Activated CD4-positive, alpha-beta T cell treated with anti-CD3 and anti-CD28 coated beads, Interleukin-2, amount 10 ng/mL, durations not matched to agents 7 days and 5 days (primary cell): ENCODE data around the gene FSTL4. TPM values are rescaled to one million over a fixed set of nuclear protein-coding genes. Genes with fewer than 3 reads are reported as not detected.

Source experiments
- CTCF ChIA-PET: fragments of 350-600 bp; sonication (Branson Sonifier 250); formaldehyde crosslinking; loops from one replicate; lab custom pipeline; 2021; ENCODE audit warnings: antibody characterized with exemption; lab: Charles Lee
- POLR2A ChIA-PET: fragments of 350-600 bp; sonication (Branson Sonifier 250); formaldehyde crosslinking; loops from one replicate; lab custom pipeline; 2021; ENCODE audit warnings: antibody characterized with exemption; lab: Charles Lee
- DNase-seq: peaks from one replicate; pipeline ENCODE4 v3.0.0-alpha.2; 2020
- H3K27ac Mint-ChIP-seq: one replicate; pipeline ENCODE4 v1.8.0; 2021; ENCODE audit warnings: mild to moderate bottlenecking, moderate library complexity, mixed read lengths
- H3K27me3 Mint-ChIP-seq: one replicate; pipeline ENCODE4 v1.8.0; 2021; ENCODE audit warnings: mixed read lengths
- H3K36me3 Mint-ChIP-seq: one replicate; pipeline ENCODE4 v1.8.0; 2021; ENCODE audit warnings: low read depth, mixed read lengths
- H3K4me1 Mint-ChIP-seq: one replicate; pipeline ENCODE4 v1.8.0; 2021; ENCODE audit warnings: mixed read lengths
- H3K4me3 Mint-ChIP-seq: one replicate; pipeline ENCODE4 v1.8.0; 2021; ENCODE audit warnings: mild to moderate bottlenecking, moderate library complexity, mixed read lengths
- H3K9me3 Mint-ChIP-seq: one replicate; pipeline ENCODE4 v1.8.0; 2021; ENCODE audit warnings: mixed read lengths
- total RNA-seq, 2 experiments: library from RNA; stranded (reverse); gene quantifications; one replicate each; pipeline ENCODE4 v1.2.3, GENCODE V29; 2021

The FSTL4 gene
- total RNA-seq, 2 experiments from 2014 or later, result not detected

DNA sequence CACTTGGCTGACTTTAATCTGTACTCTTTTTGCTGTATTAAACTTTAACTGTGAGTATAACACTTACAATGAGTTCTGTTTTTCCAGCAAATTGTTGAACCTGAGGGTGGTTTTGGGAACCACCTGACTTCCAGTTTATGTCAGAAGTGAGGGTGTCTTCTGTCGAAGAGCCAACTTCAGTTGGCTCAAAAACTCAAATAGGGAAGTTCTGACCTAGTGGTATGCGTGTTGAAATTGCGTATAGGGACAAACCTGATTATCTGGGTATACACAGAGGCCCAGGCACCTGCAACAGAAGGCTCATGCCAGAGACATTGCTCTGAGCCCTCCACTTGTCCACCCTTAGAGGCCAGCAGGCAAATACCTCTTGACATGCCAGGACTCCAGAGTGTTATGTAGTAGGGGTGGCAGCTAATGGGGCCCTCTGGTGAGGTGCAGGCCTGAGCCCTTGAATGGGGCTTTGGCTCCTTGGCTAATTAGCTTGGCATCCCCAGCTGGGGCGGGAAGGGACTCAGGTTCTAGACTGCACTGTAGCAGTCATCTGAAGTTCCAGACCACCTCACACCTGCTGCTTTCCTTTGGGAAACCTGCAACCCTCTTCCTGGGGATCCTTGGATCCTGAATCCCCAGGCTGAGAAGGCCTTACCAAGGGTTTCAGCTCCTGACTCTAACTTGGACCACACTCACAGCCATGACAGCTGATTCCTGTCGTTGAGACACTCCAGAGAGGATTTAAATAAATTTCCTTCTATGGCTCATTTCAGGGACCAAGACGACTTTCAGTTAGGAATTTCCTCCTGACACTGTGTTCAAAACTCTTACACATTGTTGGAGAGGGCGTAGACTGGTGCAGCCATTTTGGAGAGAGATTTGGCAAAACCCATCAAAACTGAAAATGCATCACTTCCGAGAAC, 370.9 kb downstream of the FSTL4 start:
- Mint-ChIP-seq H3K27ac (no peak overlapping the region), H3K27me3 (no peaks in the 10 kb centered on the region), H3K9me3 (no peaks in the 10 kb centered on the region), H3K4me3 (no peak overlapping the region), H3K4me1 (peaks cover 25% of the 10 kb centered on the region), H3K36me3 (no peaks in the 10 kb centered on the region)
- ChIA-PET POLR2A (no interaction called here), CTCF (no interaction called here)
- no peak for DNase-seq

DNA sequence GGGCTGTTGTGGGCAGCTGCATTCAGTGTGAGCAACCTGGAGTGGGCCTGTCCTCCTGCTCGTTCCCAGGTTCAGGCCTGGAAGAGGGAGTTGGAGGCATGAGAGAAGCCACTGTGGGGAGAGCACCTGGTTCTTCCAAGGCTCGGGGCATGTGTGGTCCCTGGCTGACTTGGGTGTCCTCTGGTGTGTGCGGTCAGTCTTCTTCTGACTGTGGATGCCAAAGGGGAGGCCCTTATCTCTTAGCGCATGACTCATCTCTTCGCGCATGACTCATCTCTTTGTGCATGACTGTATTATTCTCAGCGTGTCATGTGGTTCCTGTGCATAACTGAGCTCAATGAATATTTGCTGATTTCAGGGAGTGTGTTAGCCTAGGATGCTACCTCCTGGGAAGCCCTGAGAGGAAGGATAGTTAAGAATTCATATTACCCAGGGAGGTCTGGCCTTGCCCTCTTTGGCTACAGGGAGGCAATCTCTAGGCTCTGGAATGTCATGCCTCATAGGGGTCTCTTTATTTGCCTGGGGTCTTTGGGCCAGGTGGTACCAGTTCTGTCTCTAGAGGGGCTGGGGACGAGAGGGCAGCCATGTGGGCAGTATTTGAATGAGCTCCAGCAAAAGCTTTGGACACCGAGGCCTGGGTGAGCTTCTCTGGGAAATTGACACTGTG, 371.8 kb downstream of the FSTL4 start:
- Mint-ChIP-seq H3K36me3 (no peaks in the 10 kb centered on the region), H3K27me3 (no peaks in the 10 kb centered on the region), H3K4me3 (no peak overlapping the region), H3K4me1 (peaks cover 24% of the 10 kb centered on the region), H3K27ac (no peak overlapping the region), H3K9me3 (no peaks in the 10 kb centered on the region)
- no peak for DNase-seq
- ChIA-PET CTCF (interaction anchor here (1.2 kb wide), 1 partner anchor 9 kb away, joined by 3 read pairs; no protein-coding TSS in a partner anchor), POLR2A (interaction anchor here (0.9 kb wide), 1 partner anchor 44 kb away, joined by 4 read pairs; no protein-coding TSS in a partner anchor)

DNA sequence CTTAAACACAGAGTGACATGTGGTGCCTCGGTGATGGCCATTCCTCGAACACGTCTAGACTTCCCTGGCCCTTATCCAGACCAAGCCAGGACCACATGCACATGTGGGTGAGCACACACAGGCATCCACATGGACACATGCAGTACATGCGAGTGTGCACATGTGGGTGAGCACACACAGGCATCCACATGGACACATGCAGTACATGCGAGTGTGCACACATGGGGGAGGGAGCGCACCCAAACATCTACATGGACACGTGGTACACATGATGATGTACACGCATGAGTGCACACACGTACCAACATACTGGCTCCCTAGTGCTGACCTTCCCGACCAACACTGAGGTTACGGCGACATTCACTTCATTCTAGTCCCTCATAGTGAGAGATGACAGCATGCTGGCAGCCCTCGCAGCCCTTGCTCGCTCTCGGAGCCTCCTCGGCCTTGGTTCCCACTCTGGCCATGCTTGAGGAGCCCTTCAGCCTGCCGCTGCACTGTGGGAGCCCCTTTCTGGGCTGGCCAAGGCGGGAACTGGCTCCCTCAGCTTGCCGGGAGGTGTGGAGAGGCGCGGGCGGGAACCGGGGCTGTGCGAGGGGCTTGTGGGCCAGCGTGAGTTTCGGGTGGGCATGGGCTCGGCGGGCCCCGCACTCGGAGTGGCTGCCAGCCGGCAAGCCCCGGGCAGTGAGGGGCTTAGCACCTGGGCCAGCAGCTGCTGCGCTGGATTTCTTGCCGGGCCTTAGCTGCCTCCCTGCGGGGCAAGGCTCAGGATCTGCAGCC, 373.7 kb downstream of the FSTL4 start:
- Mint-ChIP-seq H3K4me3 (no peak overlapping the region), H3K27me3 (no peaks in the 10 kb centered on the region), H3K4me1 (peaks cover 13% of the 10 kb centered on the region), H3K27ac (no peak overlapping the region), H3K36me3 (no peaks in the 10 kb centered on the region), H3K9me3 (no peaks in the 10 kb centered on the region)
- ChIA-PET POLR2A (no interaction called here), CTCF (interaction anchor here (0.8 to 1.0 kb wide), 2 partner anchors 14 to 29 kb away, joined by 3 to 4 read pairs; no protein-coding TSS in a partner anchor)
- no peak for DNase-seq

DNA sequence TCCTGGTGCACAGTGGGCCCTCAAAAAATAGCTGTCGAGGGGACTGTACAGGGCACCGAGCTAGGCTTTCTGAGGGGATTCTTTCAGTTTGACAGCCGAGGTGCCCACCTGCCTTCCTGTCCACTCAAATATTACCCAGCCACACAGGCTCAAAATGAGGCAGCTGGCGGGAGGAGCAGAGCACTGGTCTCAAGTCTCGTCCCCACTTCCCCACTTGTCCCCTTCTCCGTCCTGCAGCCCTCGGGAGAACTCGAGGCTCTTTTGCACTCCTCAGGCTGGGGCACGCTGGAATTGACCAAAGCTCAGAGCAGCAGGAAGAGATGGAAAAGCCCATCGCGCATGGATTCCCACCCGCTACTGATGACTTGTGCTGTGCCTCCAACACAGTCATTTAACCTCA, 375.4 kb downstream of the FSTL4 start:
- Mint-ChIP-seq H3K4me1 (peaks cover 11% of the 10 kb centered on the region), H3K9me3 (no peaks in the 10 kb centered on the region), H3K27me3 (no peaks in the 10 kb centered on the region), H3K36me3 (no peaks in the 10 kb centered on the region), H3K4me3 (no peak overlapping the region), H3K27ac (no peak overlapping the region)
- DNase-seq, result no peak
- CTCF ChIA-PET, result interaction anchor here (1.0 kb wide), 1 partner anchor 99 kb away, joined by 3 read pairs; no protein-coding TSS in a partner anchor
- POLR2A ChIA-PET, result no interaction called here

DNA sequence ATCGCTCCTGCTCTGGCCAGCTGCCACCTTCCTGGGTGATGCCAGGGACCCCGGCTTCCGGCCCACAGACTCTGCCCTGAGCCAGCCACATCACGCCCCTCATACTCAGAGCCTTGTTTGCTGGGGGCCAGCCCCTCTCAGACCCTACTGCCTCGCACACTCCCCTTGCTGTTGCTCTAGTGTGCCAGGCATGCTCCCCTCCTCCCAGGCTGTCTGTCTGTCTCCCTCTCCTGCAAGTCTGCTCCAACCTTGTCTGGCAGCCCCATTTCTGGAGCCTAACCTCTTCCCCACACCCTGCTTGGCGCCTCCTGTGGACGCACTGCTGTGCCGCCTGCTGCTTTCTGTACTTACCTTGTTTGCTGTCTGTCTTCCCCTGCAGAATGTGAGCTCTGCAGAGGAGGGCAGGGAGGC, 375.8 kb downstream of the FSTL4 start:
- Mint-ChIP-seq H3K36me3 (no peaks in the 10 kb centered on the region), H3K4me3 (no peak overlapping the region), H3K27ac (no peak overlapping the region), H3K9me3 (no peaks in the 10 kb centered on the region), H3K27me3 (no peaks in the 10 kb centered on the region), H3K4me1 (peaks cover 11% of the 10 kb centered on the region)
- no peak for DNase-seq
- ChIA-PET CTCF (interaction anchor here (0.9 kb wide), 1 partner anchor 24 kb away, joined by 4 read pairs; no protein-coding TSS in a partner anchor), POLR2A (no interaction called here)

DNA sequence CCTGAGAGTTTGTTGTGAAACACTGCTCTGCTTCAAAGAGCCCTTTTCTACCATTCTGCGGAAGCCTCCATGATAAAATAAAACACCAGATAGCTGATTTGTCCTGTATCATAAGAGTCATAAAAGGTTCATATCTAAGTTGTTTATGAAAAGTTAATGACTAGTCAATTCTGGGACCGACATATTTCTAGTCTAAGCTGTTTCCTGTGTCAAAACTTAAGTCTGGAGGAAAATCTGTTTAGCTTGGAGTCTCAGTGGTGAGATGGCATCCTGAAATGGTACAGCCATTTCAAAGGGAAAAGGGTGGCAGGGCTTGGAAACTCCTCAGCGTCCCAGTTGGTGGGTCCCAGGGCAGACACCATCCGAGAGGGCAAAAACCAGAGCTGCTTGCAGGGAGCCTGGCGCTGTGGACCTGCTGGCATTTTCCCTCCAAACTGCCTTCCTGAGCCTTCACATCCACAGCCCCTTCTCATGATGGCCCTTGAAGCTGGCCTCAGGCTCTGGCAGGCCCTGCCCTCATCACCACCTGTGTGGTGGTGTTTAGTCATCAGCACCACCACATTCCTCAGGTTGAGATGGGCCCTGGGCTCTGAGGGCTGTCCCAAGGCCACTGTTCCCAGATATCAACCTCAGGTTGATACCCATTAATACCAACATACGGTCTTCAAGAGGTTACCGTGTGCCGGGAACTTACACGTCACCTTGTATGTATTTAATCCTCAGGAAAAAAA, 376.5 kb downstream of the FSTL4 start:
- no peaks in the 10 kb centered on the region for H3K36me3 Mint-ChIP-seq
- POLR2A ChIA-PET, result no interaction called here
- DNase-seq, result no peak

DNA sequence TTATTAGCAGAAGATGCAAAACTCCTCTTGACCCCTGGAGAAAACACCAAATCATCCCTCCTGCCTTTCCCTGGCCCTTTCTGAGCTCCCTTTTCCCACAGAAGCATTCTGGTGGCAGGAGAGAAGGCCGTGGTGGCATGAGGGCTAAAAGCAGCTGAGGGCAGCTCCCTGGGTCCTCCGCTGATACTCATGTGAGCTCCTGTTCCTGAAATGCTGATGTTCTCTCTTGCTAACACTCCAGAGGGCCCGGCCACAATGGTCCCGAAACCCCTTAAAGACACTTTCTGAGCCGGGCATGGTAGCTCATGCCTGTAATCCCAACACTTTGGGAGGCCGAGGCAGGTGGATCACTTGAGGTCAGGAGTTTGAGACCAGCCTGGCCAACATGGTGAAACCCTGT, 377.4 kb downstream of the FSTL4 start:
- Mint-ChIP-seq H3K9me3 (no peaks in the 10 kb centered on the region), H3K27ac (no peak overlapping the region), H3K36me3 (no peaks in the 10 kb centered on the region), H3K4me1 (peaks cover 6% of the 10 kb centered on the region), H3K4me3 (no peak overlapping the region), H3K27me3 (no peaks in the 10 kb centered on the region)
- ChIA-PET POLR2A (no interaction called here), CTCF (interaction anchor here (1.1 kb wide), 1 partner anchor 13 kb away, joined by 3 read pairs; no protein-coding TSS in a partner anchor)
- no peak for DNase-seq

More for the DNA sequence above, 376.5 kb downstream of the FSTL4 start:
- H3K27ac Mint-ChIP-seq, result no peak overlapping the region
- H3K27me3 Mint-ChIP-seq, result no peaks in the 10 kb centered on the region
- H3K4me3 Mint-ChIP-seq, result no peak overlapping the region
- H3K4me1 Mint-ChIP-seq, result peaks cover 10% of the 10 kb centered on the region
- CTCF ChIA-PET, result interaction anchor here (0.9 to 1.1 kb wide), 2 partner anchors 12 to 24 kb away, joined by 3 to 4 read pairs; no protein-coding TSS in a partner anchor
- H3K9me3 Mint-ChIP-seq, result no peaks in the 10 kb centered on the region

DNA sequence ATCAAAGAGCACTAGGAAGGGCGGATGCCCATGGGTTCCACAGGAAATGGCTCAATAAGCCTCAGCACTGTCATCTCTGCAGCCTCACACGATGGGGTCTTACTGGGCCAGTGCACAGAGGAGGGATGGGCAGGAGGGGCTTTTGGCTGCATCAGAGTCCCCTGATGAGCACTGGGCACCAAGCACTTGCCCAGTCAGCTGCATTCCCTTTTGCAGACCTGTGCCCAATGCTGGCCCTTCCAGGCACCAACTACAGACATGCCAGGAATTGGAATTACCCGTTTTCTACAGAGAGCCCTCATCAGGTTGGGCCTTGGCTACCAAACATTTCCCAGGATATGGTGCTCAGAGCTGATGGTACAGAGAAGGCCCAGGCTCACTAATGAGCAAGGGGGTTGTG, 378.1 kb downstream of the FSTL4 start:
- H3K4me3 Mint-ChIP-seq, result no peak overlapping the region
- no peaks in the 10 kb centered on the region for H3K9me3 Mint-ChIP-seq
- CTCF ChIA-PET, result no interaction called here
- no peaks in the 10 kb centered on the region for H3K27me3 Mint-ChIP-seq
- peaks cover 6% of the 10 kb centered on the region for H3K4me1 Mint-ChIP-seq
- POLR2A ChIA-PET, result no interaction called here
- no peak for DNase-seq
- H3K36me3 Mint-ChIP-seq, result no peaks in the 10 kb centered on the region
- H3K27ac Mint-ChIP-seq, result no peak overlapping the region

DNA sequence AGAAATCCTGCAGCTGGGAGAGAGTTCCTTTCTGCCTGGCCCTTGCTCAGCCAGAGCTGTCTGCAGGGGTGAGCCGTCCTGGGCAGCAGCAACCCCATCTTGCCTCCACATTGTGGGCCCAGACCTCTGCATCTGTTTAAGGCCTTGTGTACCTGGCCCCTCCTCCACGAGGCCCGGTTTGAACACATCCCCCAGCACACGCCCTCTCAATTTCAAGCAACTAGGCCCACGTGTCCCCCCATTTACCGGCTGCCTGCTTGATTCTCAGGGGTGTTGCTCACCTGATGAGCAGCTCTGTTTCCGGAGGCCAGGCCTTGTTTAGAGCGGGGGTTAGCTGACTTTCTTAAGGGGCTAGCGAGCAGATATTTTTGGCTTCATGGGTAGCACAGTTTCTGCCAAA, 378.7 kb downstream of the FSTL4 start:
- Mint-ChIP-seq H3K36me3 (no peaks in the 10 kb centered on the region), H3K4me1 (peaks cover 6% of the 10 kb centered on the region), H3K27ac (no peak overlapping the region), H3K27me3 (peaks cover under 1% of the 10 kb centered on the region), H3K4me3 (no peak overlapping the region), H3K9me3 (no peaks in the 10 kb centered on the region)
- POLR2A ChIA-PET, result no interaction called here
- no peak for DNase-seq
- CTCF ChIA-PET, result no interaction called here

DNA sequence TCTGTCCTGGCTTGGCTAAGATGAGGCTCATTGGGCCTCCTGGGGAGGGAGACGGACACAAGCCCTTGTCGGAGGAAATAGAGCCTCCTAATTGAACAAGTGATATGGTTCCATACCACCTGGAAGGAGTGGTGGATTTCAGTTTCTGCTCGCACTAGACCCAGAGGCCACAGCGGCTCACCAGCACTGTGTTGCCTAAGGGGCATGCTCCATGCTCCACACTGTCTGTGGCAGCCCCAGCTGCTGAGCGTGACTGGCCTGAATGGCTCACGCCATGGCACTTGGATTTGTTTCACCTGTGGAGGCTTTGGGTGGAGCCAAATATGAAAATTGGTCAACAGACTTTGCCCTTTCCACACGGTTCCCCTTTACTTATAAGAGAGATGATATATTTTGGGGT, 379.4 kb downstream of the FSTL4 start:
- Mint-ChIP-seq H3K27me3 (peaks cover 5% of the 10 kb centered on the region), H3K4me1 (peaks cover 6% of the 10 kb centered on the region), H3K4me3 (no peak overlapping the region), H3K9me3 (no peaks in the 10 kb centered on the region), H3K36me3 (no peaks in the 10 kb centered on the region), H3K27ac (no peak overlapping the region)
- POLR2A ChIA-PET, result no interaction called here
- DNase-seq, result no peak
- CTCF ChIA-PET, result no interaction called here

DNA sequence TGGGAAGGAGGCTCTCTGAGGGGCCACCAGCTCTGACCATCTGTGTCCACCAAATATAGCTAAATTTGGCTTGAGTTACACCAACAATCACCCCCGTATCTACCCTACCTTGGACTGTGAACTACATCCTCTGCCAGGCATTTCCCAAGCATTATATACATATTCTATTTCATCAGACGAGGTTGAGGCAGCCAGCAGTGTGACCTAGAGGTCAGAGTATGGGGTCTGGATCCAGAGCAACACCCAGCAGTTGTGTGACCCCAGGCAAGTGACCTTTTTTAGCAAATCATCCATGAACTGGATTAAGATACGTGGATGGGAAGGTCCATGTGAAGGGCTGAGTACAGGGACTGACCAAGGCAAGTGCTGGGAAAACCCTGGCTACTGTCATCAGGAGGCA, 379.9 kb downstream of the FSTL4 start:
- CTCF ChIA-PET, result no interaction called here
- DNase-seq, result no peak
- Mint-ChIP-seq H3K4me3 (no peak overlapping the region), H3K27ac (no peak overlapping the region), H3K27me3 (peaks cover 5% of the 10 kb centered on the region), H3K4me1 (peaks cover 6% of the 10 kb centered on the region), H3K36me3 (no peaks in the 10 kb centered on the region), H3K9me3 (no peaks in the 10 kb centered on the region)
- POLR2A ChIA-PET, result no interaction called here

DNA sequence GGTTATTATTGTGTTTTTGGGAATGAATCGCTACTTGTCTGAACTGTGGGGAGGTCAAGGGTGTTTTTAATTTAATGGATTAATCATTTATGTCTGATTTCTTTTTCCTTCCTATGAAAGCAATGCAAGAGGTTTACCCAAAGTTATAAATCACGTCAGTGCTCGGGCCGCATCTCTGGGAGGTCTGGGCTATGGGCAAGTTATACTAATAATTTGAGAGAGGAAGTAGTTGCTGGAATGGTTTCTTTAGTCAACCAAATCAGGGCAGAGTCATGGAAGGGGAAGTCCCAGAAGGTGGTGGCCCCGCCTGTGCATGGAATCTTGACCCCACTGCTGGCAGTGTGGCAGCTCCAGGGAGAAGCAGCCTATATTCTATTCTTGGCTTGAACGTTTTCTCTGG, 380.3 kb downstream of the FSTL4 start:
- no peak for DNase-seq
- Mint-ChIP-seq H3K4me3 (no peak overlapping the region), H3K27me3 (peaks cover 5% of the 10 kb centered on the region), H3K4me1 (peaks cover 6% of the 10 kb centered on the region), H3K27ac (no peak overlapping the region), H3K36me3 (no peaks in the 10 kb centered on the region), H3K9me3 (no peaks in the 10 kb centered on the region)
- ChIA-PET CTCF (no interaction called here), POLR2A (no interaction called here)
